HepG2 (cell line): ENCODE data around the gene NXPE3. TPM values are rescaled to one million over a fixed set of nuclear protein-coding genes. Genes with fewer than 3 reads are reported as not detected.

Experiments
- ATAC-seq: fragments of 200-7000 bp; cut with Tn5 transposase; 3 replicates; pipeline ENCODE4 v1.9.1; 2020; ENCODE audit warnings: mild to moderate bottlenecking, moderate library complexity
- BruUV-seq: library from RNA; stranded (reverse); fragments of 400-500 nt; replicated peaks from 2 replicates; lab custom pipeline; 2021; lab: Mats Ljungman, UMichigan
- CTCF ChIA-PET: fragments of 300-600 bp; formaldehyde crosslinking; extraction: SDS; loops from one replicate; lab custom pipeline; 2021; ENCODE audit warnings: low total read pairs, inconsistent platforms, low intra/inter-chr PET ratio; lab: Yijun Ruan, JAX
- POLR2A ChIA-PET: fragments of 350-600 bp; sonication (Branson Sonifier 250); formaldehyde crosslinking; loops from one replicate; lab custom pipeline; 2020; ENCODE audit warnings: antibody characterized with exemption, inconsistent platforms; lab: Yijun Ruan, JAX
- DNase-seq: peaks from one replicate; pipeline ENCODE4 v3.0.0-alpha.2; 2015; ENCODE audit warnings: low spot score
- FAIRE-seq: peaks from 3 replicates; lab custom pipeline; 2011; peaks lifted over from hg19 to GRCh38; lab: Jason Lieb, UNC
- H2AFZ ChIP-seq: one replicate; pipeline ENCODE4 v1.6.1; 2011; ENCODE audit warnings: low read length, inconsistent platforms
- H3K27ac ChIP-seq: fragments of 300-600 bp; 3 replicates; pipeline ENCODE4 v1.8.0; 2011; ENCODE audit warnings: mixed run types, mild to moderate bottlenecking, mixed read lengths, low read length, inconsistent platforms; ENCODE audit not compliant: insufficient read depth; ENCODE audit errors: extremely low read length
- H3K27me3 ChIP-seq, 2 experiments: fragments of 200-600 bp in 1 of 2; 2 replicates in 1 of 2; 3 replicates in 1 of 2; pipeline versions ENCODE4 v1.6.0 to v1.8.0; 2011; ENCODE audit warnings: low read length in 2 of 2, mild to moderate bottlenecking in 2 of 2, moderate library complexity in 2 of 2, inconsistent platforms in 1 of 2; ENCODE audit not compliant: insufficient read depth in 2 of 2, control insufficient read depth in 1 of 2
- H3K36me3 ChIP-seq, 2 experiments: fragments of 200-600 bp in 1 of 2; replicated peaks in 1 of 2; 2 replicates in 1 of 2; 3 replicates in 1 of 2; pipeline versions ENCODE4 v1.5.1 to v1.8.0; 2011; ENCODE audit warnings: low read length in 2 of 2, inconsistent platforms in 1 of 2; ENCODE audit not compliant: insufficient read depth in 2 of 2, control insufficient read depth in 1 of 2
- H3K4me1 ChIP-seq: 2 replicates; pipeline ENCODE4 v1.5.1; 2012; ENCODE audit warnings: low read length, inconsistent platforms; ENCODE audit not compliant: insufficient read depth
- H3K4me2 ChIP-seq: 2 replicates; pipeline ENCODE4 v1.6.0; 2011; ENCODE audit warnings: low read depth, low read length, inconsistent platforms
- H3K4me3 ChIP-seq, 3 experiments: fragments of 200-600 bp in 1 of 3; sonication (generic), shearing (Covaris generic) in 1 of 3; replicated peaks in 1 of 3; 2 replicates each; pipeline ENCODE4 v1.5.1; 2011 to 2016; ENCODE audit warnings: low read length in 3 of 3, inconsistent platforms in 2 of 3, low read depth in 2 of 3, mild to moderate bottlenecking in 2 of 3, control low read depth in 1 of 3, mixed read lengths in 1 of 3; ENCODE audit not compliant: insufficient read depth in 1 of 3
- H3K79me2 ChIP-seq: one replicate; pipeline ENCODE4 v1.6.1; 2011; ENCODE audit warnings: low read length, inconsistent platforms; ENCODE audit not compliant: insufficient read depth
- H3K9ac ChIP-seq: 2 replicates; pipeline ENCODE4 v1.6.0; 2011; ENCODE audit warnings: mild to moderate bottlenecking, low read depth, low read length, inconsistent platforms; ENCODE audit not compliant: insufficient read depth
- H3K9me3 ChIP-seq: 2 replicates; pipeline ENCODE4 v1.5.1; 2012; ENCODE audit warnings: mild to moderate bottlenecking, low read length
- H4K20me1 ChIP-seq: 2 replicates; pipeline ENCODE4 v1.6.0; 2011; ENCODE audit warnings: inconsistent platforms, mild to moderate bottlenecking, low read length, moderate library complexity; ENCODE audit not compliant: insufficient read depth
- CREBL2 ChIP-seq: sonication (generic); formaldehyde crosslinking; IDR thresholded peaks from 2 replicates; pipeline ENCODE4 v1.8.1; 2023; ENCODE audit warnings: missing genetic modification reagents, mild to moderate bottlenecking, borderline replicate concordance
- GATAD1 ChIP-seq: IDR thresholded peaks from 2 replicates; pipeline ENCODE4 v1.6.1; 2016; ENCODE audit warnings: missing genetic modification reagents, missing compliant biosample characterization
- HOMEZ ChIP-seq: IDR thresholded peaks from 2 replicates; pipeline ENCODE4 v1.6.1; 2016; ENCODE audit warnings: low read depth
- LBX2 ChIP-seq: sonication (generic); formaldehyde crosslinking; IDR thresholded peaks from 2 replicates; pipeline ENCODE4 v1.5.0; 2020; ENCODE audit warnings: missing genetic modification reagents, mild to moderate bottlenecking, borderline replicate concordance
- MTF1 ChIP-seq: sonication (generic); formaldehyde crosslinking; IDR thresholded peaks from 2 replicates; pipeline ENCODE4 v1.5.0; 2020; ENCODE audit warnings: missing genetic modification reagents
- NR0B2 ChIP-seq: sonication (generic); formaldehyde crosslinking; IDR thresholded peaks from 2 replicates; pipeline ENCODE4 v1.4.0; 2020; ENCODE audit warnings: mild to moderate bottlenecking, missing genetic modification reagents
- RORA ChIP-seq: sonication (generic); formaldehyde crosslinking; IDR thresholded peaks from 2 replicates; pipeline ENCODE4 v1.5.0; 2020; ENCODE audit warnings: mild to moderate bottlenecking, missing genetic modification reagents, moderate library complexity
- ZBTB2 ChIP-seq: sonication (generic); formaldehyde crosslinking; IDR thresholded peaks from 2 replicates; pipeline ENCODE4 v1.8.0; 2022; ENCODE audit warnings: low read depth, missing genetic modification reagents
- ZFX ChIP-seq: sonication (generic); formaldehyde crosslinking; IDR thresholded peaks from 2 replicates; pipeline ENCODE4 v1.4.0; 2020; ENCODE audit warnings: mild to moderate bottlenecking, low read depth, missing genetic modification reagents, moderate library complexity
- ZGPAT ChIP-seq: IDR thresholded peaks from 2 replicates; pipeline ENCODE4 v1.6.1; 2016; ENCODE audit warnings: mild to moderate bottlenecking
- ZNF431 ChIP-seq: sonication (generic); formaldehyde crosslinking; IDR thresholded peaks from 2 replicates; pipeline ENCODE4 v1.9.0; 2022; ENCODE audit warnings: missing genetic modification reagents, low read depth, mild to moderate bottlenecking, borderline replicate concordance
- ZSCAN22 ChIP-seq: sonication (generic); formaldehyde crosslinking; IDR thresholded peaks from 2 replicates; pipeline ENCODE4 v1.4.0; 2020; ENCODE audit warnings: mild to moderate bottlenecking, missing genetic modification reagents
- WGBS: methylation state at CpG from one replicate; pipeline ENCODE4 v1.1.6; 2017; ENCODE audit warnings: low lambda C conversion rate; 5-methylcytosine and 5-hydroxymethylcytosine counted together
- in situ Hi-C: cut with HindIII; loops from 2 replicates; pipeline ENCODE4 v1.10.0; 2017; ENCODE audit warnings: low pct_unique_long_range_greater_than_20kb; ENCODE audit not compliant: extremely low pct_ligation_motif_present
- intact Hi-C: fragments of 100-400 bp; cut with micrococcal nuclease; formaldehyde crosslinking; loops from one replicate; pipeline ENCODE4 v1.10.0; 2022; ENCODE audit not compliant: unreplicated experiment
- polyA plus RNA-seq, 8 experiments: library from polyadenylated mRNA; depleted of rRNA in 3 of 8; stranded (reverse) in 7 of 8; unstranded in 1 of 8; fragments of >200 nt; fragmentation: Illumina TruSeq in 4 of 8; extraction: Trizol in 4 of 8; gene quantifications; 2 replicates each; pipeline versions ENCODE4 v1.2.1 to v1.2.3, GENCODE V29; 2011 to 2016; ENCODE audit warnings: low read depth in 4 of 8, missing spikeins in 1 of 8, mixed read lengths in 1 of 8; ENCODE audit not compliant: insufficient read depth in 1 of 8
- total RNA-seq, 5 experiments: library from RNA; depleted of rRNA; stranded (reverse); fragments of >200 nt; fragmentation: Illumina TruSeq; extraction: Trizol; gene quantifications; 2 replicates each; pipeline ENCODE4 v1.2.3, GENCODE V29; 2016; ENCODE audit warnings: low read depth in 1 of 5
- TF ChIP-seq, protein P1 (sequence below): sonication (generic); formaldehyde crosslinking; IDR thresholded peaks from 2 replicates; pipeline ENCODE4 v1.4.0; 2020; ENCODE audit warnings: missing genetic modification reagents

NXPE3 gene
- total and polyA plus RNA-seq, 2 of the 13 experiments (the other 11 are each of a cell fraction or from before 2014, with no cell fraction given), result 3.5 to 4.7 TPM

- TF ChIP-seq HOMEZ (no peak), CREBL2 (CRISPR knock-in tag) (0 out of 2 replicates have a peak, but pooled peaks have one; percentile 54), NR0B2 (CRISPR knock-in tag) (no peak)
These were observed 495 bp upstream of the NXPE3 start (continued) for GRCh38 chr3:101778385-101779046.

GRCh38 chr3:101779822-101780381 lies 891 bp downstream of the NXPE3 start:
- FAIRE-seq (no peak), DNase-seq (no peak), ATAC-seq (no peak)
- intact Hi-C loops, result loop anchor here (5.0 kb wide), 2 partner anchors 58 to 93 kb away; partner anchors contain the start of genes CEP97 and RPL24
- Histone ChIP-seq H3K9ac (no peak overlapping the region), H3K4me1 (peaks cover 25% of the 10 kb centered on the region), H3K36me3 (peaks cover 0 to 1% of the 10 kb centered on the region in 2 experiments; a peak in 1 of 5 replicates), H3K27ac (no peak overlapping the region), H3K4me3 (peak overlapping the region; percentile 68 to 89 (median 72)), H3K9me3 (no peaks in the 10 kb centered on the region), H4K20me1 (no peaks in the 10 kb centered on the region), H2AFZ (peak overlapping the region; percentile 34), H3K79me2 (no peaks in the 10 kb centered on the region), H3K4me2 (peak overlapping the region; percentile 99), H3K27me3 (no peaks in the 10 kb centered on the region; a peak in 1 of 5 replicates)
- in situ Hi-C loops, result no loop called here
- POLR2A ChIA-PET, result interaction anchor here (1.4 to 1.8 kb wide), 4 partner anchors 48 to 102 kb away, joined by 3 to 7 read pairs (median 6); partner anchors contain the start of genes CEP97, NFKBIZ and ZBTB11
- CTCF ChIA-PET, result no interaction called here
- TSS peak; percentile 64 for BruUV-seq
- WGBS, result 35% methylated on average over 9 of the region's 9 CpGs
- TF ChIP-seq ZSCAN22 (CRISPR knock-in tag), result no peak
- TF ChIP-seq RORA (CRISPR knock-in tag), result no peak
- TF ChIP-seq MTF1, result no peak
- no peak for TF ChIP-seq GATAD1 (CRISPR knock-in tag)
- TF ChIP-seq ZGPAT (CRISPR knock-in tag), result no peak
- no peak for TF ChIP-seq ZFX (CRISPR knock-in tag)
- TF ChIP-seq ZNF431 (CRISPR knock-in tag), result no peak
- no peak for TF ChIP-seq LBX2
- TF ChIP-seq, protein P1, sequence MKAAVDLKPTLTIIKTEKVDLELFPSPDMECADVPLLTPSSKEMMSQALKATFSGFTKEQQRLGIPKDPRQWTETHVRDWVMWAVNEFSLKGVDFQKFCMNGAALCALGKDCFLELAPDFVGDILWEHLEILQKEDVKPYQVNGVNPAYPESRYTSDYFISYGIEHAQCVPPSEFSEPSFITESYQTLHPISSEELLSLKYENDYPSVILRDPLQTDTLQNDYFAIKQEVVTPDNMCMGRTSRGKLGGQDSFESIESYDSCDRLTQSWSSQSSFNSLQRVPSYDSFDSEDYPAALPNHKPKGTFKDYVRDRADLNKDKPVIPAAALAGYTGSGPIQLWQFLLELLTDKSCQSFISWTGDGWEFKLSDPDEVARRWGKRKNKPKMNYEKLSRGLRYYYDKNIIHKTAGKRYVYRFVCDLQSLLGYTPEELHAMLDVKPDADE (CRISPR knock-in tag), result 0 out of 2 replicates have a peak, but pooled peaks have one; percentile 4
- TF ChIP-seq ZBTB2, result no peak
